Endodermal cell (in vitro differentiated cells): ENCODE results near the gene ST7. TPM values are rescaled to one million over a fixed set of nuclear protein-coding genes. Genes with fewer than 3 reads are reported as not detected.
"Not testable (repeated sequence)": the region's sequence is repeated elsewhere in the genome, so short reads cannot be mapped to it uniquely, and the experiment has no call there.

Source experiments
- DNase-seq: peaks from one replicate; pipeline ENCODE4 v3.0.0-alpha.2; 2017
- H3K27ac ChIP-seq: 2 replicates; pipeline ENCODE4 v1.5.1; 2013; ENCODE audit warnings: mild to moderate bottlenecking, low read depth, low read length, moderate library complexity
- H3K27me3 ChIP-seq: 2 replicates; pipeline ENCODE4 v1.6.1; 2013; ENCODE audit warnings: mild to moderate bottlenecking, low read length, moderate library complexity; ENCODE audit not compliant: insufficient read depth, control insufficient read depth, poor library complexity, severe bottlenecking
- H3K36me3 ChIP-seq: 2 replicates; pipeline ENCODE4 v1.7.0; 2013; ENCODE audit warnings: mild to moderate bottlenecking, low read length, moderate library complexity; ENCODE audit not compliant: control insufficient read depth, insufficient read depth
- H3K4me1 ChIP-seq: one replicate; pipeline ENCODE4 v1.7.0; 2013; ENCODE audit warnings: low read length; ENCODE audit not compliant: control insufficient read depth, insufficient read depth
- H3K4me3 ChIP-seq: 2 replicates; pipeline ENCODE4 v1.5.1; 2013; ENCODE audit warnings: mild to moderate bottlenecking, low read length, moderate library complexity
- H3K9ac ChIP-seq: 2 replicates; pipeline ENCODE4 v1.6.1; 2013; ENCODE audit warnings: mild to moderate bottlenecking, low read length, moderate library complexity; ENCODE audit not compliant: poor library complexity, severe bottlenecking; ENCODE audit errors: extremely low read depth
- H3K9me3 ChIP-seq: 2 replicates; pipeline ENCODE4 v1.6.1; 2013; ENCODE audit warnings: mild to moderate bottlenecking, low read length, moderate library complexity; ENCODE audit not compliant: control insufficient read depth
- H3K27ac Mint-ChIP-seq: 2 replicates; pipeline ENCODE4 v1.8.0; 2020; ENCODE audit warnings: mixed read lengths
- H3K27me3 Mint-ChIP-seq: 2 replicates; pipeline ENCODE4 v1.8.0; 2021; ENCODE audit warnings: mild to moderate bottlenecking, mixed read lengths; ENCODE audit not compliant: insufficient read depth
- H3K36me3 Mint-ChIP-seq: 2 replicates; pipeline ENCODE4 v1.8.0; 2020; ENCODE audit warnings: low read depth, mixed read lengths
- H3K4me1 Mint-ChIP-seq: 2 replicates; pipeline ENCODE4 v1.8.0; 2020; ENCODE audit warnings: mixed read lengths
- H3K4me3 Mint-ChIP-seq: 2 replicates; pipeline ENCODE4 v1.8.0; 2020; ENCODE audit warnings: mild to moderate bottlenecking, moderate library complexity, mixed read lengths
- H3K9me3 Mint-ChIP-seq: 2 replicates; pipeline ENCODE4 v1.8.0; 2020; ENCODE audit warnings: mild to moderate bottlenecking, mixed read lengths
- WGBS, 2 experiments: methylation state at CpG; one replicate each; pipeline versions ENCODE4 v1.1.5 to v1.1.7; 2013; ENCODE audit warnings: missing lambda C conversion rate in 2 of 2, mixed read lengths in 1 of 2; ENCODE audit not compliant: insufficient coverage in 1 of 2, insufficient read length in 1 of 2; 5-methylcytosine and 5-hydroxymethylcytosine counted together
- total RNA-seq, 2 donors: library from RNA; stranded (reverse); fragmentation: NEBNext Ultra II Directional in 1 of 2; extraction: Animal tissue kit (Norgen Biotek cat#: 25700) in 1 of 2; gene quantifications; 2 replicates in 1 of 2; 3 replicates in 1 of 2; pipeline ENCODE4 v1.2.1, GENCODE V29; 2021
- TF ChIP-seq, protein P1 (sequence below): fragments of 200-600 bp; sonication (generic); conservative IDR thresholded peaks from 2 replicates; pipeline ENCODE4 v1.5.0; 2021; ENCODE audit warnings: antibody characterized with exemption, mild to moderate bottlenecking

ST7 gene
- total RNA-seq, 2 donors from 2014 or later, result 6.4 to 8.9 TPM

DNA sequence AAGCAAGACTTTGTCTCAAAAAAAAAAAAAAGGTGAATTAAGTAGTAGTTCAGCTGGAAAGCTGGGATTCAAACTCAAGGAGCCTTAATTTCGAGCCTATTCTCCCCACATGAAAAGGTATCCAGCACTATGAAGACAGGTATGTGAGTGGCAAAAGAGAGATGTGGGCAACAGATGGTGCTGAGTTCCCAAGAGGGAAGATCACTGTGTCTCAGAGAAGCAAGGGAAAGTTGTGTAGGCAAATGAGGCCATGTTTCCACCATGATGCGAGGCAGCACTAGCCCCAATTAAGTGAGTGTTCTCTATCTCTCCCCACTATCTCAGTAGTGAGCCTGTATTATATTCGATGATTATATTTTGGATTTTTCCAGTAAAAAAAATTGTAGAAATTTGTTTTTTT, 19.8 kb upstream of the ST7 start:
- Histone ChIP-seq H3K27ac (no peak overlapping the region), H3K4me1 (no peaks in the 10 kb centered on the region), H3K27me3 (peaks cover 23% of the 10 kb centered on the region), H3K9ac (no peak overlapping the region), H3K9me3 (no peaks in the 10 kb centered on the region), H3K36me3 (no peaks in the 10 kb centered on the region), H3K4me3 (no peak overlapping the region)
- no peaks in the 10 kb centered on the region for H3K9me3 Mint-ChIP-seq
- DNase-seq, result no peak
- H3K27me3 Mint-ChIP-seq, result peaks cover 28% of the 10 kb centered on the region
- H3K27ac Mint-ChIP-seq, result no peak overlapping the region
- WGBS, 2 experiments, result 85 to 100% methylated on average over 1 to 3 of the region's 3 CpGs
- TF ChIP-seq, protein P1, sequence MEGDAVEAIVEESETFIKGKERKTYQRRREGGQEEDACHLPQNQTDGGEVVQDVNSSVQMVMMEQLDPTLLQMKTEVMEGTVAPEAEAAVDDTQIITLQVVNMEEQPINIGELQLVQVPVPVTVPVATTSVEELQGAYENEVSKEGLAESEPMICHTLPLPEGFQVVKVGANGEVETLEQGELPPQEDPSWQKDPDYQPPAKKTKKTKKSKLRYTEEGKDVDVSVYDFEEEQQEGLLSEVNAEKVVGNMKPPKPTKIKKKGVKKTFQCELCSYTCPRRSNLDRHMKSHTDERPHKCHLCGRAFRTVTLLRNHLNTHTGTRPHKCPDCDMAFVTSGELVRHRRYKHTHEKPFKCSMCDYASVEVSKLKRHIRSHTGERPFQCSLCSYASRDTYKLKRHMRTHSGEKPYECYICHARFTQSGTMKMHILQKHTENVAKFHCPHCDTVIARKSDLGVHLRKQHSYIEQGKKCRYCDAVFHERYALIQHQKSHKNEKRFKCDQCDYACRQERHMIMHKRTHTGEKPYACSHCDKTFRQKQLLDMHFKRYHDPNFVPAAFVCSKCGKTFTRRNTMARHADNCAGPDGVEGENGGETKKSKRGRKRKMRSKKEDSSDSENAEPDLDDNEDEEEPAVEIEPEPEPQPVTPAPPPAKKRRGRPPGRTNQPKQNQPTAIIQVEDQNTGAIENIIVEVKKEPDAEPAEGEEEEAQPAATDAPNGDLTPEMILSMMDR, result no peak
- no peak overlapping the region for H3K4me3 Mint-ChIP-seq
- no peaks in the 10 kb centered on the region for H3K4me1 Mint-ChIP-seq
- H3K36me3 Mint-ChIP-seq, result no peaks in the 10 kb centered on the region

- no peaks in the 10 kb centered on the region for H3K4me1 Mint-ChIP-seq
- H3K9me3 Mint-ChIP-seq, result no peaks in the 10 kb centered on the region
- no peak overlapping the region for H3K27ac ChIP-seq
- TF ChIP-seq, protein P1, result no peak
- peaks cover 25% of the 10 kb centered on the region for H3K27me3 Mint-ChIP-seq
- no peak overlapping the region for H3K27ac Mint-ChIP-seq
- no peak for DNase-seq
- WGBS, 2 experiments, result 81 to 100% methylated on average over 1 to 2 of the region's 2 CpGs
- no peak overlapping the region for H3K4me3 Mint-ChIP-seq
- no peak overlapping the region for H3K4me3 ChIP-seq
- H3K36me3 Mint-ChIP-seq, result no peaks in the 10 kb centered on the region
- no peak overlapping the region for H3K9ac ChIP-seq
- H3K4me1 ChIP-seq, result no peaks in the 10 kb centered on the region
- no peaks in the 10 kb centered on the region for H3K36me3 ChIP-seq
- H3K27me3 ChIP-seq, result peaks cover 16% of the 10 kb centered on the region
- H3K9me3 ChIP-seq, result no peaks in the 10 kb centered on the region
Observed at GRCh38 chr7:116934580-116934979, 18.7 kb upstream of the ST7 start.

DNA sequence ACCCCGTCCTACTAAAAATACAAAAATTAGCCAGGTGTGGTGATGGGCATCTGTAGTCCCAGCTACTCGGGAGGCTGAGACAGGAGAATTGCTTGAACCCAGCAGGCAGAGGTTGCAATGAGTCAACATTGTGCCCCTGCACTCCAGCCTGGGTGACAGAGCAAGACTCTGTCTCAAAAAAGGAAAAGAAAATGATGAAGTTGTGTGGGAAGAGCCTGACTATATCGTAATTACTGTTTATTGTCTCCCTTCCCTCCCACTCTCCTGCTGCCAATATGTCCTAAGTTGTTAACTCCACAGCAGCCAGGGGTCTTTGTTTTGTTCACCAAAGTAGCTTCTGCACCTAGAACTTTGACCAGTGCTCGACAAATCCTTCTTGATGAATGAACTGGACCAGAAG, 16.5 kb upstream of the ST7 start:
- H3K9ac ChIP-seq, H3K4me3 Mint-ChIP-seq, H3K4me1 Mint-ChIP-seq, H3K27ac ChIP-seq, H3K36me3 Mint-ChIP-seq, H3K27me3 ChIP-seq, H3K9me3 ChIP-seq, H3K27ac Mint-ChIP-seq, H3K4me1 ChIP-seq, H3K36me3 ChIP-seq, DNase-seq, H3K4me3 ChIP-seq, H3K9me3 Mint-ChIP-seq: not testable (repeated sequence)
- H3K27me3 Mint-ChIP-seq, result peaks cover 11% of the 10 kb centered on the region
- 90 to 93% methylated on average over 4 of the region's 4 CpGs for WGBS, 2 experiments

DNA sequence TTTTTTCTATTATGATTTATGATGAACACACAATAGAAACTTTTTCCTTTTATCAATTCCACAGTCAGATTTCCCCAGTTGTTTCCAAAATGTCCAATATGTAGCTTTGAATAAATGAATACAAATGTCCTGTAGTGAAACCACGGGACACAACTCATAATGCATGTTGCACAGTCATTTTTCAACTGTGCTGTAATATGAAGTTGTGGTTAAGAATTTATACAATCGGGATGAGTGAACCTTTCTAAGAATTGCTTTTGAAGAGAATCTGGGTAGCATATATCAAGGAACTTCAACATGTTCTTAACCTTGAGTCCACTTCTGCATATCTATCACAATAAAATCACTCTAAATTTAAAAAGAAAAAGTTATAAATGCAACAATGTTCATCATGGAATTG, 14.6 kb upstream of the ST7 start:
- H3K9me3 Mint-ChIP-seq, result no peaks in the 10 kb centered on the region
- no peaks in the 10 kb centered on the region for H3K27me3 ChIP-seq
- H3K9me3 ChIP-seq, result no peaks in the 10 kb centered on the region
- 92 to 100% methylated on average over 1 to 2 of the region's 2 CpGs for WGBS, 2 experiments
- H3K9ac ChIP-seq, result no peak overlapping the region
- H3K4me1 Mint-ChIP-seq, result no peaks in the 10 kb centered on the region
- H3K27ac Mint-ChIP-seq, result no peak overlapping the region
- DNase-seq, result no peak
- H3K36me3 Mint-ChIP-seq, result no peaks in the 10 kb centered on the region
- peaks cover 7% of the 10 kb centered on the region for H3K27me3 Mint-ChIP-seq
- TF ChIP-seq, protein P1, result no peak
- H3K4me1 ChIP-seq, result no peaks in the 10 kb centered on the region
- H3K27ac ChIP-seq, result no peak overlapping the region
- no peak overlapping the region for H3K4me3 Mint-ChIP-seq
- H3K36me3 ChIP-seq, result no peaks in the 10 kb centered on the region
- no peak overlapping the region for H3K4me3 ChIP-seq
